OCI-LY7 (cell line): Measurements from ENCODE around the gene AOAH.

ENCODE experiments used
- CTCF ChIP-seq: fragments of 200-600 bp; sonication (generic); conservative IDR thresholded peaks from 2 replicates; pipeline ENCODE4 v1.5.1; 2014; ENCODE audit warnings: mild to moderate bottlenecking, antibody characterized with exemption, low read length, moderate library complexity, mixed read lengths
- EZH2phosphoT487 ChIP-seq: fragments of 200-600 bp; sonication (generic); IDR thresholded peaks from 2 replicates; pipeline ENCODE4 v1.6.1; 2018; ENCODE audit warnings: low read depth, borderline replicate concordance, mild to moderate bottlenecking, mixed run types, antibody characterized with exemption, low read length, moderate library complexity, mixed read lengths

DNA sequence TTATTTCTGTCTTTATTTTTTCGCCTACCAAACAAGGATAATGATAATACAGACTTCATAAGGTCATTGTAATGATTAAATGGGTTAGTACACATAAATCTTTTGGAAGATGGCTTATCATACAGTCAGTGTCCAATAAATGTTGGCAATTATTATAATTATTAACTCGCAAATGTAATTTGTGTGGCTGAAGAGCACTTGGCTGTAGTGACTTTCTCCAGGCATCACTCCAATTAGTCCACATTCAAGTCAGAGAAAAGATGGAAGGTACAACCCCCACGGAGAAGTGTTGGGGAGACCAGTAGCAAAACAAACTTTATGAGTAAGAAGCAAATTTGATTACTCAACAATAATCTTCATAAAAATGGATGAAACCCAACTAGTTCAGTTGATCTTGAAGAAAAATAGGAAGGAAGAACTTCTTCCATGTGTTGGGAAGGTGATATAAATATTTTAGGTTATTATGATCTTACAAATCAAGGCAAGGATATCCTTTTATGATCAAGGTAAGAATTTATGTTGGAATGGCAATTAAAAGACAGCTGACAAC lies 5.1 kb downstream of the AOAH start:
- TF ChIP-seq CTCF (no peak), EZH2phosphoT487 (no peak)
